Transverse colon (tissue), 4 donors: ENCODE results near the gene LGR6. TPM values are rescaled to one million over a fixed set of nuclear protein-coding genes. Genes with fewer than 3 reads are reported as not detected.
A peak's percentile ranks its signal among the peaks of the same experiment; 100 is the strongest.

Source experiments
- DNase-seq: peaks from one replicate; pipeline ENCODE4 v3.0.0-alpha.2; 2019
- H3K27ac ChIP-seq, 4 donors: fragments of 200-600 bp; sonication (generic); 2 replicates each; pipeline ENCODE4 v1.5.1; 2016 to 2018; ENCODE audit warnings: inconsistent platforms in 4 of 4
- H3K27me3 ChIP-seq: fragments of 200-600 bp; sonication (generic); 2 replicates; pipeline ENCODE4 v1.5.1; 2017; ENCODE audit warnings: inconsistent platforms
- H3K36me3 ChIP-seq, 4 donors: fragments of 200-600 bp; sonication (generic); 2 replicates each; pipeline ENCODE4 v1.5.1; 2017 to 2019; ENCODE audit warnings: inconsistent platforms in 4 of 4
- H3K4me1 ChIP-seq, 4 donors: fragments of 200-600 bp; sonication (generic); 2 replicates each; pipeline ENCODE4 v1.5.1; 2017 to 2020; ENCODE audit warnings: inconsistent platforms in 4 of 4
- H3K4me3 ChIP-seq, 4 donors: fragments of 200-600 bp; sonication (generic); 1 replicate in 1 of 4; 2 replicates in 3 of 4; pipeline versions ENCODE4 v1.5.1 to v1.6.1; 2017 to 2019; ENCODE audit warnings: inconsistent platforms in 4 of 4
- H3K9me3 ChIP-seq, 2 donors: fragments of 200-600 bp; sonication (generic); 2 replicates each; pipeline ENCODE4 v1.5.1; 2017 to 2019; ENCODE audit warnings: inconsistent platforms in 2 of 2
- CTCF ChIP-seq, 5 experiments: fragments of 200-600 bp in 3 of 5; fragments of 450-650 bp in 2 of 5; sonication (generic) in 3 of 5; IDR thresholded peaks; 1 replicate in 2 of 5; 2 replicates in 3 of 5; pipeline ENCODE4 v1.5.1; 2016 to 2017; ENCODE audit warnings: antibody characterized with exemption in 5 of 5, inconsistent platforms in 3 of 5, mild to moderate bottlenecking in 2 of 5, moderate library complexity in 1 of 5
- EP300 ChIP-seq: sonication (generic); formaldehyde crosslinking; IDR thresholded peaks from one replicate; pipeline ENCODE4 v1.6.1; 2017; ENCODE audit warnings: antibody characterized with exemption, low read depth
- POLR2A ChIP-seq: fragments of 450-650 bp; IDR thresholded peaks from one replicate; pipeline ENCODE4 v1.6.1; 2016; ENCODE audit warnings: antibody characterized with exemption, mild to moderate bottlenecking, moderate library complexity
- POLR2AphosphoS5 ChIP-seq, 3 donors: sonication (generic); formaldehyde crosslinking; IDR thresholded peaks; one replicate each; pipeline ENCODE4 v1.6.1; 2016; ENCODE audit warnings: antibody characterized with exemption in 3 of 3
- WGBS, 2 donors: methylation state at CpG; one replicate each; pipeline ENCODE4 v1.1.5; 2018; ENCODE audit warnings: low coverage in 1 of 2; 5-methylcytosine and 5-hydroxymethylcytosine counted together
- in situ Hi-C, 4 donors: fragments of 200-750 bp; cut with MboI; loops; one replicate each; pipeline versions ENCODE4 v1.15.0 to v1.15.1; 2017; ENCODE audit warnings: low sequenced_read_pairs in 3 of 4, low pct_ligation_motif_present in 1 of 4, low pct_unique_long_range_greater_than_20kb in 1 of 4
- intact Hi-C: fragments of 100-400 bp; cut with DNase I; formaldehyde crosslinking; loops from one replicate; pipeline ENCODE4 v1.15.1; 2023; ENCODE audit warnings: low total_unique reads
- total RNA-seq, 4 donors: library from RNA; depleted of rRNA; stranded (reverse); fragments of >200 nt; gene quantifications; one replicate each; pipeline ENCODE4 v1.1.0, GENCODE V29; 2016

LGR6 gene
- total RNA-seq, 4 donors from 2014 or later = 0.41 to 1.6 TPM; not detected in 2

GRCh38 chr1:202311875-202312635 lies 118.5 kb downstream of the LGR6 start:
- in situ Hi-C loops (loop anchor here (5.0 to 25.0 kb wide), 4 partner anchors 107 to 127 kb away; partner anchors contain the start of gene LGR6 (in 1 of the 4)), intact Hi-C loops (no loop called here)
- no peak for TF ChIP-seq POLR2A
- Histone ChIP-seq H3K27me3 (no peaks in the 10 kb centered on the region), H3K4me1 (no peaks in the 10 kb centered on the region), H3K27ac (no peak overlapping the region), H3K36me3 (no peaks in the 10 kb centered on the region), H3K9me3 (no peaks in the 10 kb centered on the region), H3K4me3 (no peak overlapping the region)
- WGBS, 2 donors = 20 to 38% methylated on average over 2 to 14 of the region's 14 CpGs
- DNase-seq = no peak

GRCh38 chr1:202315576-202316168 lies 122.1 kb downstream of the LGR6 start:
- peak; percentile 83 for DNase-seq
- TF ChIP-seq EP300 = no peak
- peak; percentile 79 to 92 (median 86) for TF ChIP-seq CTCF (IDR thresholded peaks at IDR 0.05)
- H3K9me3 ChIP-seq = no peaks in the 10 kb centered on the region
- no peaks in the 10 kb centered on the region for H3K4me1 ChIP-seq
- no peak overlapping the region for H3K27ac ChIP-seq
- intact Hi-C loops (loop anchor here (5.0 kb wide), 1 partner anchor 128 kb away; no protein-coding TSS in a partner anchor), in situ Hi-C loops (loop anchor here in 3 of 4 donors (10.0 to 25.0 kb wide), 3 partner anchors 111 to 131 kb away; partner anchors contain the start of gene LGR6 (in 1 of the 3))
- H3K27me3 ChIP-seq = no peaks in the 10 kb centered on the region
- no peaks in the 10 kb centered on the region for H3K36me3 ChIP-seq
- 12 to 16% methylated on average over 7 to 9 of the region's 9 CpGs for whole genome bisulfite sequencing, 2 donors
- H3K4me3 ChIP-seq = no peak overlapping the region

GRCh38 chr1:202316186-202316585 lies 122.6 kb downstream of the LGR6 start:
- intact Hi-C loops = loop anchor here (5.0 kb wide), 1 partner anchor 129 kb away; no protein-coding TSS in a partner anchor
- H3K27ac ChIP-seq = no peak overlapping the region

DNA sequence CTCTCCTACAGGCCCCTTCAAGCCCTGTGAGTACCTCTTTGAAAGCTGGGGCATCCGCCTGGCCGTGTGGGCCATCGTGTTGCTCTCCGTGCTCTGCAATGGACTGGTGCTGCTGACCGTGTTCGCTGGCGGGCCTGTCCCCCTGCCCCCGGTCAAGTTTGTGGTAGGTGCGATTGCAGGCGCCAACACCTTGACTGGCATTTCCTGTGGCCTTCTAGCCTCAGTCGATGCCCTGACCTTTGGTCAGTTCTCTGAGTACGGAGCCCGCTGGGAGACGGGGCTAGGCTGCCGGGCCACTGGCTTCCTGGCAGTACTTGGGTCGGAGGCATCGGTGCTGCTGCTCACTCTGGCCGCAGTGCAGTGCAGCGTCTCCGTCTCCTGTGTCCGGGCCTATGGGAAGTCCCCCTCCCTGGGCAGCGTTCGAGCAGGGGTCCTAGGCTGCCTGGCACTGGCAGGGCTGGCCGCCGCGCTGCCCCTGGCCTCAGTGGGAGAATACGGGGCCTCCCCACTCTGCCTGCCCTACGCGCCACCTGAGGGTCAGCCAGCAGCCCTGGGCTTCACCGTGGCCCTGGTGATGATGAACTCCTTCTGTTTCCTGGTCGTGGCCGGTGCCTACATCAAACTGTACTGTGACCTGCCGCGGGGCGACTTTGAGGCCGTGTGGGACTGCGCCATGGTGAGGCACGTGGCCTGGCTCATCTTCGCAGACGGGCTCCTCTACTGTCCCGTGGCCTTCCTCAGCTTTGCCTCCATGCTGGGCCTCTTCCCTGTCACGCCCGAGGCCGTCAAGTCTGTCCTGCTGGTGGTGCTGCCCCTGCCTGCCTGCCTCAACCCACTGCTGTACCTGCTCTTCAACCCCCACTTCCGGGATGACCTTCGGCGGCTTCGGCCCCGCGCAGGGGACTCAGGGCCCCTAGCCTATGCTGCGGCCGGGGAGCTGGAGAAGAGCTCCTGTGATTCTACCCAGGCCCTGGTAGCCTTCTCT lies 124.6 kb downstream of the LGR6 start:
- WGBS, 2 donors = 94 to 100% methylated on average over 1 to 44 of the region's 52 CpGs
- Histone ChIP-seq H3K27me3 (no peaks in the 10 kb centered on the region), H3K4me3 (no peak overlapping the region), H3K4me1 (no peaks in the 10 kb centered on the region), H3K27ac (no peak overlapping the region), H3K36me3 (no peaks in the 10 kb centered on the region), H3K9me3 (no peaks in the 10 kb centered on the region)
- in situ Hi-C loops (loop anchor here in 3 of 4 donors (10.0 to 25.0 kb wide), 3 partner anchors 113 to 133 kb away; partner anchors contain the start of gene LGR6 (in 1 of the 3)), intact Hi-C loops (loop anchor here (5.0 kb wide), 1 partner anchor 131 kb away; no protein-coding TSS in a partner anchor)
- no peak for TF ChIP-seq POLR2AphosphoS5 (IDR thresholded peaks at IDR 0.05)
- no peak for TF ChIP-seq CTCF (IDR thresholded peaks at IDR 0.05)
- no peak for TF ChIP-seq POLR2A
- DNase-seq = no peak

More at GRCh38 chr1:202316186-202316585, 122.6 kb downstream of the LGR6 start:
- no peak for DNase-seq
- Histone ChIP-seq H3K27me3 (no peaks in the 10 kb centered on the region), H3K4me1 (no peaks in the 10 kb centered on the region), H3K4me3 (no peak overlapping the region), H3K36me3 (no peaks in the 10 kb centered on the region), H3K9me3 (no peaks in the 10 kb centered on the region)
- no peak for TF ChIP-seq EP300
- no peak for TF ChIP-seq CTCF (IDR thresholded peaks at IDR 0.05)
- TF ChIP-seq POLR2A = no peak
- no peak for TF ChIP-seq POLR2AphosphoS5 (IDR thresholded peaks at IDR 0.05)
- in situ Hi-C loops = loop anchor here in 3 of 4 donors (10.0 to 25.0 kb wide), 3 partner anchors 111 to 131 kb away; partner anchors contain the start of gene LGR6 (in 1 of the 3)
